HG03039 (cell line): ENCODE measurements around the gene POLR1H.
"Not testable (repeated sequence)": the region's sequence is repeated elsewhere in the genome, so short reads cannot be mapped to it uniquely, and the experiment has no call there.

Experiments used
- ATAC-seq: cut with Tn5 transposase; IDR thresholded peaks from one replicate; pipeline ENCODE4 v1.9.1; 2021; ENCODE audit warnings: mild to moderate bottlenecking, moderate library complexity; ENCODE audit not compliant: unreplicated experiment

The POLR1H gene, protein sequence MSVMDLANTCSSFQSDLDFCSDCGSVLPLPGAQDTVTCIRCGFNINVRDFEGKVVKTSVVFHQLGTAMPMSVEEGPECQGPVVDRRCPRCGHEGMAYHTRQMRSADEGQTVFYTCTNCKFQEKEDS

DNA sequence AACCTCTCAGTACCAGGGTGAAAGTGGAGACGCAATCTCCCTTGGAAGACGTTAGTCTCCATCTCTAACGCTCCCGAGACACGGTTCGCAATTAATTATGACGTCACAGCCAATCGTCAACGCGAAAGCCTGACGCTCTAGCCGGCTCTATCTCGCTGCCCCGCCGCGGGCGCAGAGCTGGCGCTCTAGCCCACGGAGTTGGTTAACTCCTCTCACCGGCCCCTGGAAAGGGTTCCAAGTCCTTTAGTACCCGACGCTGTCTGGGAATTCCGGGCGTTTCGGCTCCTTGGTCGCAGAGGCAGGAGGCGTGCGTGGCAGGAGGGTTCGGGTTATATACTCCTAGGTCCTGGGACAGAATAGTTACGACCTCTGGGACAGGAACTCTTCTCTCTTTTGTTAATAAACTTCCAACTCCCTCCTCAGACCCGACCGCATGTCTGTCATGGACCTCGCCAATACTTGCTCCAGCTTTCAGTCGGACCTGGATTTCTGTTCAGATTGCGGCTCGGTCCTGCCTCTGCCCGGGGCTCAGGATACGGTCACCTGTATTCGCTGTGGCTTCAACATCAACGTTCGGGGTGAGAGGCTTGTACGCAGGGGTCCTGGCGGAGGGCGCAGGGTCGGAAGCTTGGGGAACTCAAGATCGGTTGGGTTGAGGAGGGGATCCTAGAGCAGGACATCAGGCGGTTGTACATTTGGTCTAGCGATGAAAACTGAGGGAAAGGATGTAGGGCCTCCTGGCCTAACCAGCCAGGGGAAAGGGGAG lies at the start of gene POLR1H:
POLR1H (plus strand) TSS at position 174 of the 766 bp plus-strand sequence; CDS start at position 434, 260 bp downstream.
- ATAC-seq, result no peak

DNA sequence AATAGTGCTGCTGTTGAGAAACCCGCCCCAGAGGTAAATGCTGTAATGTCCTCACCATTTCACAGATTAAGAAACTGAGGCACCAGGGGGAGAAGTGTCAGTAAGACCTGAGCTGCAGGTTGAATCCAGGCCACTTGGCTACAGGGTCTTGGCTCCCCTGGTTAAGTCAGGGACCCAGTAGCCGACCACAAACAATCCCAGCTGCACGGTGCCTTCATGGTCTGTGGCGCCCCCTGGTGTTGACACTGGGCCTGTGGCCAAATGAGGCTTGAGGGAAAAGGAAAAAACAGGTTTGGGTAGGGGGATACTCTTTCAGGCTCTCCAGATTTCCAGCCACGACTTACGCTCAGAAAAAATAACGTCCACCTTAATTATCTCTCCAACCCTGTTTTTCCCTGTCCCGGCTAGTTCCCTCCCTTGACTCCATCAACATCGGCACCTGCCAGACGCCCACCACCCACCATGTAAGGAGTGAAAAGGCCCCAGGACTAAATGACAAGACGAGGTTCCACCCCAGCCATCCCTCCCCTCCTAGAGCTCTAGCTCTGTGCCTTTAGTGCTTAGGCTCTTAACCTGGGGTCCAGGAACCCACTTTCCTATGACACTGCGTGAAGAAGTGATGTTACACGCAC lies 47.7 kb upstream of the POLR1H start:
- ATAC-seq, result no peak

- ATAC-seq, result no peak
These were observed 41.2 kb upstream of the POLR1H start for GRCh38 chr6:30019819-30020218.

GRCh38 chr6:30020626-30021025 lies 40.4 kb upstream of the POLR1H start:
- no peak for ATAC-seq

DNA sequence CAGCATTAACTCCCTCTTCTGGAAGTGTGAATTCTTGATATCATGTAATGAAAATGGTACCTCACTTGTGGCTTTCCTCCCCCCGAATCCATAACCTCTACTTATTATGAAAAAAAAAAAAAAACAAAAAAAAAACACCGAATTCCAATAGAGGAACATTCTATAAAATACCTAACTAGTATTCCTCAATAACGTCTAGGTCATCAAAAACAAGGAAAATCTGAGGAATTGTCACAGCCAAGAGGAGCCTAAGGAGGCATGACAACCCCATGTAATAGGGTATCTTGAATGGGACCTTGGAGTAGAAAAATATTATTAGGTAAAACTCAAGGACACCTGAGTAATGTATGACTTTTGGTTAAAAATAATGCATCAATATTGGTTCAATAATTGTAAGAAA lies 38.9 kb upstream of the POLR1H start:
- no peak for ATAC-seq

DNA sequence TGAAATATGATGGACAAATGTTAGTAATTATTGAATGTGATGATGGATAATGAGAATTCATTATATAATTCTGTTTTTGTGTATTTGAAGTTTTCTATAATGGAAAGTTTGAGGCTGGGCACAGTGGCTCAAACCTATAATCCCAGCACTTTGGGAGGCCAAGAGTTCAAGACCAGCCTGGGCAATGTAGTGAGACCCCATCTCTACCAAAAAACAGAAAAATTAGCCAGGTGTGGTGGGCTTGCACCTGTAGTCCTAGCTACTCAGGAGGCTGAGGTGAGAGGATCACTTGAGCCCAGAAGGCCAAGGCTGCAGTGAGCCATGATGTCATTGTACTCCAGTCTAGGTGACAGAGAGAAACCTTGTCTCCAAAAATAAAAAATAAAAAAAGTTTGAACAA lies 38.4 kb upstream of the POLR1H start:
- ATAC-seq, result not testable (repeated sequence)

DNA sequence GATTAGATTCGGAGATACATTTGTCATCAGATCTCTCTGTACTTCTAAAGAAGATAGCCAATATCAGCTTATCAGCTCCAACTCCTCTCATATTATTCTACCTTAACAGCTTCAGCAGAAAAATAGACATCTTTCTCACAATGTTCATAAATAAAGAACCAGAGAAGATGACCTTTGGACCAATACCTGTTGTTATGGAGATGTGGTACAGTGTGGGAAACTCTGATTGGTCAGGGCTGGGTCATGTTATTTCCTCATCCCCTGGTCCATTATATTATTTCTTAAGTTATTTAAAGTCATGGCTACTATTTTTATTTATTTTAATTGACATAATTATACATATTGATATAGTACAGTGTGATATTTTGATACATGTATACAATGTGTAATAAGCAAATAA lies 35.9 kb upstream of the POLR1H start:
- no peak for ATAC-seq

GRCh38 chr6:30029588-30029987 lies 31.5 kb upstream of the POLR1H start:
- ATAC-seq, result no peak

GRCh38 chr6:30031381-30031780 lies 29.7 kb upstream of the POLR1H start:
- ATAC-seq, result no peak

DNA sequence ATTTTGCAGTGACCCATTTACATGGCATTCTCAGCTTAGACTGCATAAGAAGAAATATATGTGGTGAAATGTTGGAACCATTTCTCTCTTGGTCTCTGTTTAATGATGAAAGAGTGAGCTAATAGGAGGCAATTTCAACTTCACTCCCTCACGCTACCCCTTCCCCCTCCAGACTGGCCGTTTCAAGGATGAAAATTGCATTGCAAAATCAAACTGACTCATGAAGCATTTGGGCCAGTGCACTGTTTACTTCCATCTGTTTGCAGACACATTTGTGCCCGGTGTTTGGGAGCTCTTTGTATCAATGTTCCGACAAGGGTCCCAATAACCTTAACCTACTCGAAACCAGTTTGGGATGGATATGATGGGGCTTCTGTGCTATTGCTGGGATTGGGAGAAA lies 27.6 kb upstream of the POLR1H start:
- not testable (repeated sequence) for ATAC-seq

- no peak for ATAC-seq
These were observed 25.3 kb upstream of the POLR1H start for GRCh38 chr6:30035784-30036183.

DNA sequence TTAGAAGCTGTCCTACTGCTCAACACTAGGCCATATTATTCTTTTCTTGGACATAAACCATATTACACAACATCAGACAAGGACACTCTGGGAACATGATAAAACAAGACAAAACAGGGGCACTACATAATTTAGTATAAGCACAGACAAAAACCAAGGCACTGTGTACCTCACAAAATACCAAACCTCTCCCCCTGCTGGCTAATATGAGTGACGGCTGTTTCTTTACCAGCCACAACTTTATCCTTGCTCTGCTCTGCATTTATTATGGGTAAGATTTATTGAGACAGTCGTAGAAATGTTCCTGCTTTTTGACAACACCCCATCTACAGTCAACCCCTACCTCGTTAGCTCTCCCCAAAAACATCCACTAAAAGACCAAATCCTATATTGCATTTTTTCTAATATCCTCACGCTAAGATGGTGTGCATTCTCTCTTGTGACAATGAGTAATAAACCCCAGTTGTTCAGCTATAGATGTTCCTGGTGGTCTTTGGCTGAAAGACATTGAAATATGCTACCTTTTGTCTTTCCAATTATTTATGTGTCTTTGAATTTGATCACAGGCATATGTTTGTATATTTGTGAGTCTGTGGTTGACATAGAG lies 23.8 kb upstream of the POLR1H start:
- no peak for ATAC-seq

DNA sequence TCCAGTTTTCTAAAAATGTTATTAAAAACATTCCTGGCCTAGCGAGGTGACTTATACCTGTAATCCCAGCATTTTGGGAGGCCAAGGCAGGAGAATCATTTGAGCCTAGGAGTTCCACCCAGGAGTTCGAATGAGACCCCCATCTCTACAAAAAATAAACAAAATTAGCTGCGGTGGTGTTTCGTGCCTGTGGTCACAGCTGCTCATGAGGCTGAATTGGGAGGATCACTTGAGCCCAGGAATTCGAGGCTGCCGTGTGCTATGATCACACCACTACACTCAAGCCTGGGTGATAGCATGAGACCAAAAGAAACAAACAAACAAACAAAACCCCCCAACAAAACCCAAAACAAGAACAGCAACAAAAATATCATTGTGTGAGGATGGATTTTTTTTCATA lies 19.8 kb upstream of the POLR1H start:
- ATAC-seq, result no peak

DNA sequence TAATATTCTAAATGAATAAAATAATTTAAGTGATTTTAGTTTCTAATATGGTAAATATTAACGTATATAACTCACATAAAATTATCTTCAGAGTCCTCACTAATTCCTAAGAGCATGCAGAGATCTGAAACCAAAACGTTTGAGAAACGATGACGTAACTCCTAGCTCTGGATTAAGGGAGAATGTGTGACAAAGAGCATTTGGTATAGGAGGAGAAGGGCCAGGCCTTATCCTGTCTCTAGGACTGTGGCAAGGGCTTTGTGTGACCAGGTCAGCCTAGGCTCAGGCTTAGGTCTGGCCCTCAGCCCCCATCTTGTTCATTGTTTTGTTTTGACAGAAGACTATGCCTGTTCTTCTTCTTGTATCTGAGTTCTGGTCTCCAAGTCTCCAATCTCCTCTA lies 19.2 kb upstream of the POLR1H start:
- no peak for ATAC-seq

DNA sequence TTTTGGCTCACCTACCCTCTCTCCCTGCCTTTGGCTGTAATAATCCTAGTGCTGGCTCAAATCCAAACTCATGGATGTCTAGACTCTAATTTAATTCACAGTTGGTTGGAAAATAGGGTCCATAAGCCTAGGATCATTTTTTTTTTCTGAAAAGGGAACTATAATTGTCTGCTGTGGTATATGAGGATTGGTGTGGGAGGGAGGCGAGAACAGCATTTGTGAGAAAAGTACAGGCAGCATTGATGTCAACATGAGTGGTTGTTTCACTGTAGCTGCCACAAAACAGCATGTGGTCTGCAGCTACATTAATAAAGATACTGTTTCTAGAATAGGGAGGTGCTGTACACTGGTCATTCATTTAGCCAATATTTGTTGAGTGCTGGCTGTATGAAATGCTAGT lies 18.6 kb upstream of the POLR1H start:
- no peak for ATAC-seq

DNA sequence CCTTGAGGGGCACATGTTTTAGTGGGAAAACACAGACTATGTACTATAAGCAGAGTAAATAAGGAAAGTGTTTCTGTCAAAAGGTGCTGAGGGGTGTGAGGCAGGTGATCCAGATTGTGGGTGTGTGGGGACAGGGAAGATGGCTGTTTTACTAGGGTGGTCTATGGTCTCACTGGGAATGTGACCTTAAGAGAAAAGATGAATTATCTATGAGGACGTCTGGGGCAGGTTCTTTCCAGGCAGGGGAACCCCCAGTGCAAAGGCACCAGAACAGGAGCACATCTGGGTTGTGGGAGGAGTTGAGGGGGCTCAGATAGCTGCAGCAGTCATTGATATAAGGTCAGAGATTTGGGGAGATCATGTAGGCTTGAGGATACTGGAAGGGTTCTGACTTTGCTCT lies 18.2 kb upstream of the POLR1H start:
- ATAC-seq, result no peak

DNA sequence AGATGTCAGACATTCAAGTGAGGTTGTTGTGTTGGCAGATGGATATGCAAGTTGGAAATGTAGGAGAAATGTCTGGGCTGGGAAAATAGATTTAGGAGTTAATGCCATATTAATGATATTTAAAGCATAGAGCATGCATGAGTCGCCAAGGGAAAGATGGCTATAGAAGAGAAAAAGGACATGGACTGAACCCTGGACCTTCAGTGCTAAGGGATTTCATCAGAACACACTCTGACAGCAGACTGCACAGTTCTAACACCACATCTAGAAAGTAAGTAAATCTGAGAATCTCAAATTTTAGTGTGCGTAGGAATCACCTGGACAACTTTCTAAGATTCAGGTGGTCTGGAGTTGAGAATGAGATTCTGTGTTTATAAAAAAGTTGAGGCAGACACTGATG lies 17.3 kb upstream of the POLR1H start:
- ATAC-seq, result no peak

- ATAC-seq, result no peak
These were observed 16.4 kb upstream of the POLR1H start for GRCh38 chr6:30044630-30045029.

DNA sequence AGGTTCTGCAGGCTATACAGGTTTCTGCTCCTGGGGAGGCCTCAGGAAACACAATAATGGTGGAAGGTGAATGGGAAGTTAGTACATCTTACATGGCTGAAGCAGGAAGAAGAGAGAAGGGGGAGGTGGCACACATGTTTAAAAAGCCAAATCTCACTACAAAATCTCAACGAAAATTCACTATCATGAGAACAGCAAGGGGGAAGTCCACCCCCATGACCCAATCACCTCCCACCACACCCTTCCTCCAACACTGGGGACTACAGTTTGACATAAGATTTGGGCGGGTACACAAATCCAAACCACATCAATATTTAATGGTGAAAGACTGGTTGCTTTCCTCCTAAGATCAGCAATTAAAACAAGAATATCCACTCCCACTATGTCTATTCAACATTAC lies 13.8 kb upstream of the POLR1H start:
- no peak for ATAC-seq

- ATAC-seq, result no peak
These were observed 7.4 kb upstream of the POLR1H start for GRCh38 chr6:30053682-30054081.

DNA sequence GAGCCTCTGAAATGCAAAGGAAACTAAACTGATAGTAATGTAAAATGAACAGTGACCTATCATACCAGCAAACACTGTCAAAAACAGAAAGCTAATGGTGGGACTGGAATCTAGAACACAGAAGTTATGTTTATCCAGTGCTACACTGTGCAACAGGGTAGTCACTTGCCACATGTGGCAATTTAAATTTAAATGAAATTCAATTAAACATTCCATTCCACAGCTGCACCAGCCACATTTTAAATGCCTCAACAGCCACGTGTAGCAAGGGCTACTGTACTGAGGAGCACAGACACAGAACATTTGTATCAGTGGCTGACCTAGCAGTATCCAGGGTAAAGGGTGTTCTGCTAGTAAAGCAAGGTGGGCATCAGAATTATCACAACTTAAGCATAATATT lies 5.6 kb upstream of the POLR1H start:
- ATAC-seq, result no peak

DNA sequence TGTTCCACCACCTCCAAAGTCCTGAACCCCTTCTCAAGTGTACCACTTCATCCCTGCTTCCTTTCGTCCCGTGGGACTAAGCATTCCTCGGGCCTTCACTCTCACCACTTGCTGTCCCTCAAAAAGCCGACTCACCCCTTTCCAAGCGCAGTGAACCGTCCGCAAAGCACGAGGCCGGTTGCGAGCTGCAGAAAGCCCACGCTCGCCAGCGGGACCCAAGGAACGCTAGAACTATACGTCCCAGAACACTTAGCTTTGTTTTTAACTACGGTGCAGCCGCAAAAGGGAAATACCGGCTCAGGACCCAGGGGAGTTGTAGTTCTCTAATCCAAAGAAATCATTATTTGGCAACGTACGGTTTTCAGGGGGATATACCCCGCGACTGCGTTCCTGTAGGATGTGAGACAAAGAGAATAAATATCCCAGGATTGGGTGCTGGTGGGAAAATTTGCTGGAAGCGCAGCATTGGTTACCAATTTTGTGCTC lies 416 bp upstream of the POLR1H start:
- ATAC-seq, result no peak
